Stimulated activated naive B cell treated with anti-CD40 and anti-IgM and Interleukin-4, amounts not matched to agents 10 μg/mL and 1 μg/mL and 100 μg/mL, for 72 hours (primary cell): Measurements from ENCODE around the gene SLC30A4.
A peak's percentile ranks its signal among the peaks of the same experiment; 100 is the strongest.

ENCODE experiments used
- ATAC-seq, 2 donors: fragments of 150-1000 bp; cut with Tn5 transposase; replicated peaks; 2 replicates each; pipeline ENCODE4 v1.10.0; 2021; ENCODE audit warnings: moderate library complexity in 1 of 2
- DNase-seq: peaks from one replicate; pipeline ENCODE4 v3.0.0; 2021
- H3K27ac Mint-ChIP-seq: one replicate; pipeline ENCODE4 v1.8.0; 2022; ENCODE audit warnings: mild to moderate bottlenecking, mixed read lengths
- H3K27me3 Mint-ChIP-seq, 2 donors: one replicate each; pipeline ENCODE4 v1.8.0; 2022; ENCODE audit warnings: mixed read lengths in 2 of 2
- H3K36me3 Mint-ChIP-seq, 2 donors: one replicate each; pipeline ENCODE4 v1.8.0; 2022; ENCODE audit warnings: mixed read lengths in 2 of 2, mild to moderate bottlenecking in 1 of 2
- H3K4me1 Mint-ChIP-seq, 2 donors: one replicate each; pipeline ENCODE4 v1.8.0; 2022; ENCODE audit warnings: mixed read lengths in 2 of 2, mild to moderate bottlenecking in 1 of 2
- H3K4me3 Mint-ChIP-seq, 2 donors: one replicate each; pipeline ENCODE4 v1.8.0; 2022; ENCODE audit warnings: mild to moderate bottlenecking in 2 of 2, mixed read lengths in 2 of 2, moderate library complexity in 1 of 2
- H3K9me3 Mint-ChIP-seq, 2 donors: one replicate each; pipeline ENCODE4 v1.8.0; 2022; ENCODE audit warnings: mixed read lengths in 2 of 2, mild to moderate bottlenecking in 1 of 2

Gene SLC30A4

GRCh38 chr15:45522328-45523165, at the start of gene SLC30A4:
SLC30A4 (minus strand) TSS chr15:45522755; CDS start chr15:45522354, 401 bp downstream.
- Mint-ChIP-seq H3K27me3 (no peaks in the 10 kb centered on the region), H3K27ac (peak within 1 kb of the TSS; percentile 95), H3K36me3 (peaks cover 25 to 34% of the 10 kb centered on the region in 2 donors), H3K4me3 (peak within 1 kb of the TSS; percentile 95), H3K9me3 (peaks cover 0 to 1% of the 10 kb centered on the region in 2 donors), H3K4me1 (peaks cover 37 to 56% of the 10 kb centered on the region in 2 donors)
- DNase-seq (peak; percentile 66), ATAC-seq (peak; percentile 87 to 91)

- no peaks in the 10 kb centered on the region for H3K9me3 Mint-ChIP-seq
- peak; percentile 21 for DNase-seq
- H3K27me3 Mint-ChIP-seq = peaks cover 8 to 10% of the 10 kb centered on the region in 2 donors
- H3K4me3 Mint-ChIP-seq = peak overlapping the region; percentile 13 to 57
- H3K4me1 Mint-ChIP-seq = peaks cover 17 to 26% of the 10 kb centered on the region in 2 donors
- ATAC-seq = peak; percentile 94 to 96
- peak overlapping the region; percentile 34 for H3K27ac Mint-ChIP-seq
- H3K36me3 Mint-ChIP-seq = no peaks in the 10 kb centered on the region
Measured at GRCh38 chr15:45555934-45556608, 33.5 kb upstream of the SLC30A4 start.

GRCh38 chr15:45551676-45552075, 29.1 kb upstream of the SLC30A4 start:
- Mint-ChIP-seq H3K4me1 (peaks cover 9 to 14% of the 10 kb centered on the region in 2 donors), H3K36me3 (peaks cover 0 to 1% of the 10 kb centered on the region in 2 donors), H3K27ac (no peak overlapping the region), H3K9me3 (no peaks in the 10 kb centered on the region), H3K4me3 (no peak overlapping the region), H3K27me3 (peaks cover 11 to 21% of the 10 kb centered on the region in 2 donors)
- DNase-seq (no peak), ATAC-seq (no peak)

GRCh38 chr15:45550436-45550835, 27.9 kb upstream of the SLC30A4 start:
- ATAC-seq = no peak
- Mint-ChIP-seq H3K9me3 (no peaks in the 10 kb centered on the region), H3K4me3 (no peak overlapping the region), H3K27me3 (peaks cover 11 to 21% of the 10 kb centered on the region in 2 donors), H3K36me3 (peaks cover 0 to 1% of the 10 kb centered on the region in 2 donors), H3K27ac (no peak overlapping the region), H3K4me1 (peaks cover 2% of the 10 kb centered on the region in 2 donors)
- no peak for DNase-seq

- H3K9me3 Mint-ChIP-seq = no peaks in the 10 kb centered on the region
- ATAC-seq = no peak
- H3K4me3 Mint-ChIP-seq = no peak overlapping the region
- H3K36me3 Mint-ChIP-seq = peaks cover 0 to 1% of the 10 kb centered on the region in 2 donors
- H3K4me1 Mint-ChIP-seq = no peaks in the 10 kb centered on the region
- peaks cover 9 to 20% of the 10 kb centered on the region in 2 donors for H3K27me3 Mint-ChIP-seq
- DNase-seq = no peak
- no peak overlapping the region for H3K27ac Mint-ChIP-seq
Measured at GRCh38 chr15:45549541-45550220, 27.1 kb upstream of the SLC30A4 start.

GRCh38 chr15:45548753-45549520, 26.4 kb upstream of the SLC30A4 start:
- Mint-ChIP-seq H3K27ac (no peak overlapping the region), H3K9me3 (no peaks in the 10 kb centered on the region)

GRCh38 chr15:45546789-45547188, 24.2 kb upstream of the SLC30A4 start:
- Mint-ChIP-seq H3K4me1 (no peaks in the 10 kb centered on the region), H3K4me3 (no peak overlapping the region)

More at GRCh38 chr15:45548753-45549520, 26.4 kb upstream of the SLC30A4 start:
- no peak overlapping the region for H3K4me3 Mint-ChIP-seq
- peaks cover 0 to 1% of the 10 kb centered on the region in 2 donors for H3K36me3 Mint-ChIP-seq
- no peaks in the 10 kb centered on the region for H3K4me1 Mint-ChIP-seq
- H3K27me3 Mint-ChIP-seq = peaks cover 7 to 15% of the 10 kb centered on the region in 2 donors
- DNase-seq = no peak
- ATAC-seq = no peak

GRCh38 chr15:45544266-45545023, 21.9 kb upstream of the SLC30A4 start:
- peaks cover 0 to 1% of the 10 kb centered on the region in 2 donors for H3K36me3 Mint-ChIP-seq
- H3K4me1 Mint-ChIP-seq = peaks cover 0 to 2% of the 10 kb centered on the region in 2 donors
- no peak for ATAC-seq
- no peak overlapping the region for H3K4me3 Mint-ChIP-seq
- peaks cover 3 to 7% of the 10 kb centered on the region in 2 donors for H3K27me3 Mint-ChIP-seq
- no peak for DNase-seq
- no peaks in the 10 kb centered on the region for H3K9me3 Mint-ChIP-seq
- no peak overlapping the region for H3K27ac Mint-ChIP-seq

More at GRCh38 chr15:45546789-45547188, 24.2 kb upstream of the SLC30A4 start:
- DNase-seq (no peak), ATAC-seq (no peak)
- no peaks in the 10 kb centered on the region for H3K9me3 Mint-ChIP-seq
- peaks cover 0 to 1% of the 10 kb centered on the region in 2 donors for H3K36me3 Mint-ChIP-seq
- no peak overlapping the region for H3K27ac Mint-ChIP-seq
- H3K27me3 Mint-ChIP-seq = peaks cover 3 to 15% of the 10 kb centered on the region in 2 donors

GRCh38 chr15:45543051-45543450, 20.5 kb upstream of the SLC30A4 start:
- Mint-ChIP-seq H3K27me3 (peaks cover 3 to 4% of the 10 kb centered on the region in 2 donors), H3K27ac (no peak overlapping the region), H3K4me3 (no peak overlapping the region), H3K9me3 (no peaks in the 10 kb centered on the region), H3K36me3 (peaks cover 0 to 1% of the 10 kb centered on the region in 2 donors), H3K4me1 (peaks cover 0 to 2% of the 10 kb centered on the region in 2 donors)
- ATAC-seq (no peak), DNase-seq (no peak)

GRCh38 chr15:45540531-45540930, 18.0 kb upstream of the SLC30A4 start:
- no peaks in the 10 kb centered on the region for H3K9me3 Mint-ChIP-seq
- peaks cover 0 to 2% of the 10 kb centered on the region in 2 donors for H3K4me1 Mint-ChIP-seq
- no peaks in the 10 kb centered on the region for H3K27me3 Mint-ChIP-seq
- H3K27ac Mint-ChIP-seq = no peak overlapping the region
- no peak overlapping the region for H3K4me3 Mint-ChIP-seq
- H3K36me3 Mint-ChIP-seq = no peaks in the 10 kb centered on the region
- ATAC-seq (no peak), DNase-seq (no peak)

GRCh38 chr15:45539680-45540079, 17.1 kb upstream of the SLC30A4 start:
- DNase-seq (no peak), ATAC-seq (no peak)
- H3K4me3 Mint-ChIP-seq = no peak overlapping the region
- no peaks in the 10 kb centered on the region for H3K36me3 Mint-ChIP-seq
- H3K9me3 Mint-ChIP-seq = no peaks in the 10 kb centered on the region
- no peak overlapping the region for H3K27ac Mint-ChIP-seq
- H3K27me3 Mint-ChIP-seq = no peaks in the 10 kb centered on the region
- peaks cover 0 to 2% of the 10 kb centered on the region in 2 donors for H3K4me1 Mint-ChIP-seq

- H3K27me3 Mint-ChIP-seq = peaks cover 0 to 5% of the 10 kb centered on the region in 2 donors
- H3K27ac Mint-ChIP-seq = no peak overlapping the region
- H3K36me3 Mint-ChIP-seq = peaks cover 0 to 1% of the 10 kb centered on the region in 2 donors
- H3K9me3 Mint-ChIP-seq = no peaks in the 10 kb centered on the region
- no peak for ATAC-seq
- peaks cover 0 to 2% of the 10 kb centered on the region in 2 donors for H3K4me1 Mint-ChIP-seq
- no peak overlapping the region for H3K4me3 Mint-ChIP-seq
- DNase-seq = no peak
Measured at GRCh38 chr15:45536934-45537333, 14.4 kb upstream of the SLC30A4 start.

GRCh38 chr15:45535486-45536042, 13.0 kb upstream of the SLC30A4 start:
- H3K27me3 Mint-ChIP-seq = peaks cover 0 to 6% of the 10 kb centered on the region in 2 donors
- H3K9me3 Mint-ChIP-seq = no peaks in the 10 kb centered on the region
- no peaks in the 10 kb centered on the region for H3K4me1 Mint-ChIP-seq
- H3K27ac Mint-ChIP-seq = no peak overlapping the region
- ATAC-seq (no peak), DNase-seq (no peak)
- H3K4me3 Mint-ChIP-seq = no peak overlapping the region
- peaks cover 0 to 1% of the 10 kb centered on the region in 2 donors for H3K36me3 Mint-ChIP-seq
